Panc1 (cell line): Measurements from ENCODE around the gene TRAK1. TPM values are rescaled to one million over a fixed set of nuclear protein-coding genes. Genes with fewer than 3 reads are reported as not detected.

ENCODE experiments used
- ATAC-seq: fragments of 200-7000 bp; cut with Tn5 transposase; 2 replicates; pipeline ENCODE4 v1.9.1; 2020; ENCODE audit warnings: mild to moderate bottlenecking, moderate library complexity
- BruUV-seq: library from RNA; stranded (reverse); fragments of 400-500 nt; replicated peaks from 2 replicates; lab custom pipeline; 2021; lab: Mats Ljungman, UMichigan
- CTCF ChIA-PET: fragments of 300-600 bp; sonication (Branson Sonifier 250); formaldehyde crosslinking; loops from one replicate; lab custom pipeline; 2022; ENCODE audit warnings: antibody characterized with exemption; lab: Charles Lee
- POLR2A ChIA-PET: fragments of 300-600 bp; sonication (Branson Sonifier 250); formaldehyde crosslinking; loops from one replicate; lab custom pipeline; 2022; ENCODE audit warnings: antibody characterized with exemption; lab: Charles Lee
- DNase-seq: peaks from one replicate; pipeline ENCODE4 v3.0.0-alpha.2; 2010; ENCODE audit warnings: low read depth, low spot score
- H3K27ac ChIP-seq: 2 replicates; pipeline ENCODE4 v1.5.1; 2011; ENCODE audit warnings: mild to moderate bottlenecking, low read length, inconsistent platforms
- H3K27me3 ChIP-seq: fragments of 200-500 bp; sonication (Bioruptor generic); 2 replicates; pipeline ENCODE4 v1.6.0; 2014; ENCODE audit warnings: low read length, inconsistent platforms; ENCODE audit not compliant: control insufficient read depth, insufficient read depth
- H3K36me3 ChIP-seq: fragments of 200-500 bp; sonication (Bioruptor generic); 2 replicates; pipeline ENCODE4 v1.5.1; 2014; ENCODE audit warnings: inconsistent platforms, mild to moderate bottlenecking, low read length, moderate library complexity; ENCODE audit not compliant: control insufficient read depth, insufficient read depth
- H3K4me1 ChIP-seq: 2 replicates; pipeline ENCODE4 v1.5.1; 2011; ENCODE audit warnings: inconsistent platforms, mild to moderate bottlenecking, low read length, moderate library complexity; ENCODE audit not compliant: control insufficient read depth, insufficient read depth
- H3K4me3 ChIP-seq, 2 experiments: 2 replicates each; pipeline ENCODE4 v1.5.1; 2011 to 2012; ENCODE audit warnings: low read depth in 2 of 2, low read length in 2 of 2, mild to moderate bottlenecking in 2 of 2, inconsistent platforms in 1 of 2, moderate library complexity in 1 of 2
- H3K9me3 ChIP-seq: fragments of 200-500 bp; sonication (Bioruptor generic); 2 replicates; pipeline ENCODE4 v1.5.1; 2014; ENCODE audit warnings: low read depth, mild to moderate bottlenecking, inconsistent platforms, low read length, moderate library complexity; ENCODE audit not compliant: control insufficient read depth, insufficient read depth
- POLR2AphosphoS5 ChIP-seq: IDR thresholded peaks from 2 replicates; pipeline ENCODE4 v1.6.1; 2012; ENCODE audit warnings: mild to moderate bottlenecking, low read depth, low read length, moderate library complexity
- REST ChIP-seq, 2 experiments: IDR thresholded peaks; 2 replicates each; pipeline ENCODE4 v1.6.1; 2011 to 2012; ENCODE audit warnings: low read depth in 2 of 2, control low read depth in 1 of 2, low read length in 1 of 2, mild to moderate bottlenecking in 1 of 2, moderate library complexity in 1 of 2; ENCODE audit not compliant: insufficient read depth in 1 of 2
- SIN3A ChIP-seq: IDR thresholded peaks from 2 replicates; pipeline ENCODE4 v1.6.1; 2012; ENCODE audit warnings: low read depth, mild to moderate bottlenecking, low read length, moderate library complexity, borderline replicate concordance; ENCODE audit not compliant: insufficient read depth
- TCF7L2 ChIP-seq: IDR thresholded peaks from 2 replicates; pipeline ENCODE4 v1.6.1; 2011; ENCODE audit warnings: mild to moderate bottlenecking, low read depth, low read length, inconsistent platforms
- in situ Hi-C: cut with HindIII; loops from 2 replicates; pipeline ENCODE4 v1.10.0; 2016; ENCODE audit warnings: low sequenced_read_pairs, low pct_unique_long_range_greater_than_20kb
- intact Hi-C: fragments of 100-400 bp; cut with micrococcal nuclease; formaldehyde crosslinking; loops from one replicate; pipeline ENCODE4 v1.10.0; 2022; ENCODE audit not compliant: unreplicated experiment
- total RNA-seq: library from RNA; stranded (reverse); gene quantifications from one replicate; pipeline ENCODE4 v1.2.1, GENCODE V29; 2021; ENCODE audit not compliant: unreplicated experiment
- TF ChIP-seq, protein P1 (sequence below): fragments of 450-650 bp; IDR thresholded peaks from 2 replicates; pipeline ENCODE4 v1.5.1; 2017; ENCODE audit warnings: mild to moderate bottlenecking

The TRAK1 gene
- total RNA-seq, 1 experiment from 2014 or later = 38.4 TPM

DNA sequence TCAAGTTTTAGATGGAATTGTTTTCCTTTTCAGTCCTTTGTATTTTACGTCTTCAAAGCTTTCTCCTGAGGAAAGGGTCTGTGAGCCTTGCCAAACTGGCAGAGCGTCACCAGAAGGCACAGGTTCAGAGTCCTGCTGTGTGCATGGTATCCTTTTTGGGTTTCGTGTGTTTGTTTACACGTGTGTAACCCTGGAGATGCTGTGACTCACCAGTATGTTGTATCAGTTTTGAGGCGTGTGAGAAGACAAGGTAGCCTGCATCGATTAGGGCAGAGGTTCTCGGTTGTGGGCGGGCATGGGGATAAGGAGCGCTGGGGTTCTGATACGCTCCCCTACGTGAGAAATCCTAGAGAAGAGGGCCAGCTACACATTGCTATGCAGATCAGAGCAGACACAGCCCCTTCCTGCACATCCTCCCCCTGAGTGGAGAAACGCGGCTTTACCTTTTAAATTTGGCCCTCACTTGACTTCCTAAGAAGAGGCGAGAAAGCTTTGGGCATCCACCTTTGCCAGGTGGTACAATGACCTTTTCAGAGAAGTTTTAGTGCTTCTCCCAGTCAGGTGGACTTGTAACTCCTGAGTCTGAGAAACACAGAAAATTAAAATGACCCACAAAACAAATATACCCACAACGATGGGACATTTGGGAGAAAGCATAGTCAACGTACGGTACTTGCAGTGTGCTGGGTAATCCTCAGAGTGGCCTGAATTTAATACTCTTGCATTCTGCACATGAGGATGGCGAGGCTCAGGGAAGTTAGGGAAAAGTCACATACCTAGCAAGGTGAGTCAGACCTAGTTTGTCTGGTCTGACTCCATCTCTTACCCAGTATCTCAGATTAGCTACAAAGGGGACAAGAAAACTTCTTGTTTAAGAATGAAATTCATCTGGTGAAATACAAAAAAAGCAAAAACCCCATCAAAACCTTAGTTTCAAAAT lies 38.1 kb downstream of the TRAK1 start:
- Histone ChIP-seq H3K9me3 (no peaks in the 10 kb centered on the region), H3K36me3 (no peaks in the 10 kb centered on the region), H3K27me3 (no peaks in the 10 kb centered on the region), H3K4me3 (no peak overlapping the region), H3K4me1 (0 out of 2 replicates have a peak, but pooled peaks cover 4% of the 10 kb centered on the region), H3K27ac (no peak overlapping the region)
- ChIA-PET CTCF (interaction anchor here (0.6 kb wide), 1 partner anchor 39 kb away, joined by 3 read pairs; no protein-coding TSS in a partner anchor), POLR2A (no interaction called here)
- no peak for DNase-seq
- intact Hi-C loops = no loop called here
- in situ Hi-C loops = no loop called here
- ATAC-seq = no peak
- TF ChIP-seq SIN3A (no peak), TCF7L2 (no peak), POLR2AphosphoS5 (no peak), REST (IDR thresholded peaks at IDR 0.05; ENCODE audit: insufficient read depth in 1 of 2, low read depth in 2 of 2, low read length in 1 of 2) (no peak)
- TF ChIP-seq, protein P1, sequence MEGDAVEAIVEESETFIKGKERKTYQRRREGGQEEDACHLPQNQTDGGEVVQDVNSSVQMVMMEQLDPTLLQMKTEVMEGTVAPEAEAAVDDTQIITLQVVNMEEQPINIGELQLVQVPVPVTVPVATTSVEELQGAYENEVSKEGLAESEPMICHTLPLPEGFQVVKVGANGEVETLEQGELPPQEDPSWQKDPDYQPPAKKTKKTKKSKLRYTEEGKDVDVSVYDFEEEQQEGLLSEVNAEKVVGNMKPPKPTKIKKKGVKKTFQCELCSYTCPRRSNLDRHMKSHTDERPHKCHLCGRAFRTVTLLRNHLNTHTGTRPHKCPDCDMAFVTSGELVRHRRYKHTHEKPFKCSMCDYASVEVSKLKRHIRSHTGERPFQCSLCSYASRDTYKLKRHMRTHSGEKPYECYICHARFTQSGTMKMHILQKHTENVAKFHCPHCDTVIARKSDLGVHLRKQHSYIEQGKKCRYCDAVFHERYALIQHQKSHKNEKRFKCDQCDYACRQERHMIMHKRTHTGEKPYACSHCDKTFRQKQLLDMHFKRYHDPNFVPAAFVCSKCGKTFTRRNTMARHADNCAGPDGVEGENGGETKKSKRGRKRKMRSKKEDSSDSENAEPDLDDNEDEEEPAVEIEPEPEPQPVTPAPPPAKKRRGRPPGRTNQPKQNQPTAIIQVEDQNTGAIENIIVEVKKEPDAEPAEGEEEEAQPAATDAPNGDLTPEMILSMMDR = no peak
- BruUV-seq = no TSS peak

GRCh38 chr3:42130007-42130328 lies 38.8 kb downstream of the TRAK1 start:
- H3K36me3 ChIP-seq = no peaks in the 10 kb centered on the region
- no TSS peak for BruUV-seq
- TF ChIP-seq POLR2AphosphoS5 = no peak
- TF ChIP-seq REST (IDR thresholded peaks at IDR 0.05; ENCODE audit: insufficient read depth in 1 of 2, low read depth in 2 of 2, low read length in 1 of 2) = no peak
- no peak for TF ChIP-seq SIN3A
- TF ChIP-seq, protein P1 = no peak
- TF ChIP-seq TCF7L2 = no peak
- H3K9me3 ChIP-seq = no peaks in the 10 kb centered on the region
- ChIA-PET POLR2A (no interaction called here), CTCF (interaction anchor here (0.6 kb wide), 1 partner anchor 38 kb away, joined by 3 read pairs; no protein-coding TSS in a partner anchor)
- 0 out of 2 replicates have a peak, but pooled peaks cover 4% of the 10 kb centered on the region for H3K4me1 ChIP-seq
- in situ Hi-C loops = no loop called here
- no peak overlapping the region for H3K4me3 ChIP-seq
- H3K27me3 ChIP-seq = no peaks in the 10 kb centered on the region
- no peak for DNase-seq
- ATAC-seq = no peak
- intact Hi-C loops = no loop called here
- H3K27ac ChIP-seq = no peak overlapping the region
